DMS 273 treated with DMSO at 0.1 percent for 48 hours (cell line): ENCODE results near the gene NFX1.
"Not testable (repeated sequence)": the region's sequence is repeated elsewhere in the genome, so short reads cannot be mapped to it uniquely, and the experiment has no call there.

Source experiments
- DNase-seq: peaks from one replicate; lab custom pipeline; 2025; lab: John Stamatoyannopoulos, UW

The NFX1 gene

GRCh38 chr9:33391111-33391771 is 100.9 kb downstream of the NFX1 start:
- DNase-seq, result peak; percentile 53

GRCh38 chr9:33392591-33393021 is 102.3 kb downstream of the NFX1 start:
- not testable (repeated sequence) for DNase-seq

GRCh38 chr9:33393581-33393980 is 103.3 kb downstream of the NFX1 start:
- no peak for DNase-seq

- DNase-seq, result not testable (repeated sequence)
Measured at GRCh38 chr9:33393986-33394385, 103.7 kb downstream of the NFX1 start.

GRCh38 chr9:33395159-33395879 is 105.0 kb downstream of the NFX1 start:
- not testable (repeated sequence) for DNase-seq

- DNase-seq, result not testable (repeated sequence)
Measured at GRCh38 chr9:33397801-33398200, 107.5 kb downstream of the NFX1 start.

GRCh38 chr9:33399047-33399446 is 108.7 kb downstream of the NFX1 start:
- not testable (repeated sequence) for DNase-seq

GRCh38 chr9:33401809-33402208 is 111.5 kb downstream of the NFX1 start:
- DNase-seq, result not testable (repeated sequence)

GRCh38 chr9:33402371-33402770 is 112.1 kb downstream of the NFX1 start, which contains the start of gene AQP7:
TSS of gene AQP7 (minus strand) at chr9:33402568. CDS start at chr9:33401262, 1,306 bp downstream.
- not testable (repeated sequence) for DNase-seq

- DNase-seq, result no peak
Measured at GRCh38 chr9:33403941-33404787, 113.8 kb downstream of the NFX1 start.

- DNase-seq, result no peak
Measured at GRCh38 chr9:33404788-33405362, 114.6 kb downstream of the NFX1 start.

- DNase-seq, result no peak
Measured at GRCh38 chr9:33407061-33407460, 116.7 kb downstream of the NFX1 start.

GRCh38 chr9:33408087-33408486 is 117.8 kb downstream of the NFX1 start:
- DNase-seq, result no peak

GRCh38 chr9:33414268-33414667 is 124.0 kb downstream of the NFX1 start:
- no peak for DNase-seq

GRCh38 chr9:33414889-33415500 is 124.7 kb downstream of the NFX1 start:
- DNase-seq, result no peak

- no peak for DNase-seq
Measured at GRCh38 chr9:33415501-33416038, 125.3 kb downstream of the NFX1 start.

GRCh38 chr9:33416996-33417395 is 126.7 kb downstream of the NFX1 start:
- DNase-seq, result no peak

GRCh38 chr9:33418090-33418489 is 127.8 kb downstream of the NFX1 start:
- no peak for DNase-seq

- DNase-seq, result no peak
Measured at GRCh38 chr9:33419708-33420303, 129.5 kb downstream of the NFX1 start.
